IMR-90 (cell line): ENCODE data around the gene ANAPC7. TPM values are rescaled to one million over a fixed set of nuclear protein-coding genes. Genes with fewer than 3 reads are reported as not detected.

Experiments
- ATAC-seq: fragments of 200-7000 bp; cut with Tn5 transposase; 2 replicates; pipeline ENCODE4 v1.9.1; 2020; ENCODE audit warnings: low read depth, mild to moderate bottlenecking, moderate library complexity
- BruUV-seq: library from RNA; stranded (reverse); fragments of 400-500 nt; replicated peaks from 2 replicates; lab custom pipeline; 2021; lab: Mats Ljungman, UMichigan
- CTCF ChIA-PET: fragments of 300-600 bp; formaldehyde crosslinking; extraction: SDS; loops from one replicate; lab custom pipeline; 2021; ENCODE audit warnings: antibody characterized with exemption; lab: Yijun Ruan, JAX
- POLR2A ChIA-PET: fragments of 300-600 bp; sonication (Branson Sonifier 250); formaldehyde crosslinking; loops from one replicate; lab custom pipeline; 2022; ENCODE audit warnings: antibody characterized with exemption; ENCODE audit not compliant: unreplicated experiment; lab: Charles Lee
- DNase-seq: peaks from one replicate; pipeline ENCODE4 v3.0.0; 2013
- H2AFZ ChIP-seq: replicated peaks from 2 replicates; pipeline ENCODE3; 2013; ENCODE audit warnings: low read length, mild to moderate bottlenecking; ENCODE audit not compliant: poor library complexity
- H2AK5ac ChIP-seq: 2 replicates; pipeline ENCODE4 v1.6.1; 2013; ENCODE audit warnings: low read depth, low read length, inconsistent platforms
- H2AK9ac ChIP-seq: replicated peaks from 2 replicates; pipeline ENCODE3; 2013; ENCODE audit warnings: mild to moderate bottlenecking, low read depth, low read length, moderate library complexity; ENCODE audit not compliant: poor library complexity
- H2BK120ac ChIP-seq: 2 replicates; pipeline ENCODE4 v1.6.1; 2013; ENCODE audit warnings: low read depth, low read length, inconsistent platforms
- H2BK15ac ChIP-seq: 3 replicates; pipeline ENCODE4 v1.6.1; 2013; ENCODE audit warnings: low read depth, low read length, inconsistent platforms
- H2BK20ac ChIP-seq: 2 replicates; pipeline ENCODE4 v1.6.1; 2013; ENCODE audit warnings: low read depth, mild to moderate bottlenecking, inconsistent platforms, low read length, moderate library complexity
- H2BK5ac ChIP-seq: 2 replicates; pipeline ENCODE4 v1.6.1; 2013; ENCODE audit warnings: mild to moderate bottlenecking, low read depth, low read length, inconsistent platforms; ENCODE audit not compliant: poor library complexity, severe bottlenecking
- H3K14ac ChIP-seq: replicated peaks from 2 replicates; pipeline ENCODE4 v1.6.1; 2013; ENCODE audit warnings: low read depth, low read length, inconsistent platforms
- H3K18ac ChIP-seq: 2 replicates; pipeline ENCODE4 v1.6.1; 2013; ENCODE audit warnings: low read depth, low read length, control low read depth
- H3K23ac ChIP-seq: 2 replicates; pipeline ENCODE4 v1.6.1; 2013; ENCODE audit warnings: low read depth, low read length, inconsistent platforms
- H3K27ac ChIP-seq: 2 replicates; pipeline ENCODE4 v1.5.1; 2013; ENCODE audit warnings: mild to moderate bottlenecking, control low read depth, low read length; ENCODE audit not compliant: insufficient read depth
- H3K27me3 ChIP-seq: 2 replicates; pipeline ENCODE4 v1.6.1; 2013; ENCODE audit warnings: low read length; ENCODE audit not compliant: control insufficient read depth, insufficient read depth
- H3K36me3 ChIP-seq: 2 replicates; pipeline ENCODE4 v1.6.1; 2013; ENCODE audit warnings: low read length, mixed read lengths; ENCODE audit not compliant: control insufficient read depth, insufficient read depth
- H3K4ac ChIP-seq: 2 replicates; pipeline ENCODE4 v1.6.1; 2013; ENCODE audit warnings: low read depth, low read length, inconsistent platforms
- H3K4me1 ChIP-seq: 2 replicates; pipeline ENCODE4 v1.6.1; 2013; ENCODE audit warnings: low read length, mixed read lengths; ENCODE audit not compliant: control insufficient read depth, insufficient read depth
- H3K4me2 ChIP-seq: 2 replicates; pipeline ENCODE4 v1.6.1; 2013; ENCODE audit warnings: low read depth, mild to moderate bottlenecking, control low read depth, low read length, moderate library complexity
- H3K4me3 ChIP-seq: 2 replicates; pipeline ENCODE4 v1.5.1; 2013; ENCODE audit warnings: low read depth, mild to moderate bottlenecking, control low read depth, low read length, moderate library complexity; ENCODE audit not compliant: insufficient read depth
- H3K56ac ChIP-seq: 2 replicates; pipeline ENCODE4 v1.6.1; 2013; ENCODE audit warnings: low read length, inconsistent platforms; ENCODE audit not compliant: insufficient read depth; ENCODE audit errors: extremely low read depth
- H3K79me1 ChIP-seq, 2 experiments: 2 replicates each; pipeline ENCODE4 v1.6.1; 2013; ENCODE audit warnings: low read length in 2 of 2, inconsistent platforms in 1 of 2, low read depth in 1 of 2
- H3K9ac ChIP-seq: 2 replicates; pipeline ENCODE4 v1.6.1; 2013; ENCODE audit warnings: low read depth, low read length, control low read depth
- H3K9me1 ChIP-seq: 2 replicates; pipeline ENCODE4 v1.6.1; 2013; ENCODE audit warnings: low read length, inconsistent platforms; ENCODE audit not compliant: insufficient read depth
- H3K9me3 ChIP-seq: 2 replicates; pipeline ENCODE4 v1.6.1; 2013; ENCODE audit warnings: low read length; ENCODE audit not compliant: control insufficient read depth, insufficient read depth
- H4K20me1 ChIP-seq: 2 replicates; pipeline ENCODE4 v1.6.1; 2013; ENCODE audit warnings: low read length, inconsistent platforms; ENCODE audit not compliant: insufficient read depth
- H4K5ac ChIP-seq: 2 replicates; pipeline ENCODE4 v1.6.1; 2013; ENCODE audit warnings: mild to moderate bottlenecking, low read depth, low read length, control low read depth
- H4K8ac ChIP-seq, 2 experiments: 2 replicates each; pipeline ENCODE4 v1.6.1; 2013; ENCODE audit warnings: low read depth in 2 of 2, low read length in 2 of 2, control low read depth in 1 of 2, inconsistent platforms in 1 of 2
- H4K91ac ChIP-seq: 2 replicates; pipeline ENCODE4 v1.6.1; 2013; ENCODE audit warnings: low read depth, low read length, inconsistent platforms; ENCODE audit not compliant: insufficient read depth
- BHLHE40 ChIP-seq: fragments of 150-350 bp; IDR thresholded peaks from 2 replicates; pipeline ENCODE4 v1.6.1; 2016; ENCODE audit warnings: mild to moderate bottlenecking, low read depth, low read length
- CEBPB ChIP-seq: IDR thresholded peaks from 2 replicates; pipeline ENCODE4 v1.6.1; 2012; ENCODE audit warnings: low read depth, low read length, improper control_type of control experiment
- CHD1 ChIP-seq: IDR thresholded peaks from 2 replicates; pipeline ENCODE4 v1.6.1; 2012; ENCODE audit warnings: low read depth, low read length, improper control_type of control experiment
- CTCF ChIP-seq: conservative IDR thresholded peaks from 2 replicates; pipeline ENCODE4 v1.5.1; 2012; ENCODE audit warnings: mild to moderate bottlenecking, low read depth, low read length, improper control_type of control experiment
- ELK1 ChIP-seq: fragments of 150-350 bp; IDR thresholded peaks from 2 replicates; pipeline ENCODE4 v1.6.1; 2016; ENCODE audit warnings: low read depth, mild to moderate bottlenecking, low read length, moderate library complexity, borderline replicate concordance
- FOS ChIP-seq: fragments of 150-350 bp; IDR thresholded peaks from 2 replicates; pipeline ENCODE4 v1.6.1; 2016; ENCODE audit warnings: low read depth, low read length
- MAFK ChIP-seq: IDR thresholded peaks from 2 replicates; pipeline ENCODE4 v1.6.1; 2012; ENCODE audit warnings: low read depth, low read length, improper control_type of control experiment
- MAZ ChIP-seq: IDR thresholded peaks from 2 replicates; pipeline ENCODE4 v1.6.1; 2012; ENCODE audit warnings: low read depth, mild to moderate bottlenecking, low read length, improper control_type of control experiment, moderate library complexity, borderline replicate concordance
- NFE2L2 ChIP-seq: fragments of 150-350 bp; IDR thresholded peaks from 2 replicates; pipeline ENCODE4 v1.6.1; 2016; ENCODE audit warnings: low read depth, mild to moderate bottlenecking, low read length
- POLR2A ChIP-seq: IDR thresholded peaks from 2 replicates; pipeline ENCODE4 v1.6.1; 2012; ENCODE audit warnings: mild to moderate bottlenecking, low read depth, low read length
- RAD21 ChIP-seq: IDR thresholded peaks from 2 replicates; pipeline ENCODE4 v1.6.1; 2012; ENCODE audit warnings: low read length, improper control_type of control experiment
- RCOR1 ChIP-seq: IDR thresholded peaks from 2 replicates; pipeline ENCODE4 v1.6.1; 2012; ENCODE audit warnings: mild to moderate bottlenecking, low read length, improper control_type of control experiment; ENCODE audit not compliant: insufficient replicate concordance
- RFX5 ChIP-seq: IDR thresholded peaks from 2 replicates; pipeline ENCODE4 v1.8.0; 2012; ENCODE audit warnings: low read depth, mild to moderate bottlenecking, low read length, moderate library complexity
- USF2 ChIP-seq: fragments of 150-350 bp; IDR thresholded peaks from 2 replicates; pipeline ENCODE4 v1.6.1; 2017; ENCODE audit warnings: mild to moderate bottlenecking, antibody characterized with exemption, low read length, low read depth
- WGBS, 2 experiments: methylation state at CpG; one replicate each; pipeline versions ENCODE4 v1.1.5 to v1.1.7; 2013; ENCODE audit warnings: missing lambda C conversion rate in 2 of 2; ENCODE audit not compliant: insufficient read length in 1 of 2; ENCODE audit errors: extremely low coverage in 2 of 2; 5-methylcytosine and 5-hydroxymethylcytosine counted together
- dilution Hi-C: fragments of 300-500 bp; cut with HindIII; formaldehyde crosslinking; loops from one replicate; pipeline ENCODE4 v1.14.3; 2018; ENCODE audit warnings: low sequenced_read_pairs; ENCODE audit not compliant: unreplicated experiment
- in situ Hi-C: fragments of 300-500 bp; cut with MboI; formaldehyde crosslinking; loops from 3 replicates; pipeline ENCODE4 v1.14.3; 2019; ENCODE audit warnings: low sequenced_read_pairs, inconsistent platforms, mixed read lengths
- intact Hi-C: fragments of 100-400 bp; cut with micrococcal nuclease; formaldehyde crosslinking; loops from 2 replicates; pipeline ENCODE4 v1.10.0; 2022
- polyA plus RNA-seq, 3 experiments: library from polyadenylated mRNA; depleted of rRNA; stranded (reverse); fragments of >200 nt; gene quantifications; 2 replicates each; pipeline ENCODE4 v1.2.3, GENCODE V29; 2012; ENCODE audit warnings: low replicate concordance in 1 of 3
- total RNA-seq: library from RNA; depleted of rRNA; stranded (reverse); fragments of >200 nt; gene quantifications from 2 replicates; pipeline ENCODE4 v1.2.3, GENCODE V29; 2012

The ANAPC7 gene
- total and polyA plus RNA-seq, 2 of the 4 experiments (the other 2 are of a cell fraction) = 46.4 to 57.9 TPM

- Histone ChIP-seq H3K9me1 (peaks cover 12% of the 10 kb centered on the region), H2AFZ (no peak overlapping the region), H3K9ac (no peak overlapping the region), H3K36me3 (peaks cover 18% of the 10 kb centered on the region), H3K9me3 (no peaks in the 10 kb centered on the region), H2BK20ac (no peak overlapping the region), H3K4me2 (no peak overlapping the region), H3K4ac (no peak overlapping the region), H2BK5ac (no peak overlapping the region), H3K27ac (no peak overlapping the region), H4K91ac (no peak overlapping the region), H3K18ac (no peak overlapping the region), H3K56ac (no peak overlapping the region), H2AK5ac (no peak overlapping the region), H2BK15ac (no peak overlapping the region), H3K23ac (0 out of 2 replicates have a peak overlapping the region, but pooled peaks have one; percentile 0), H3K27me3 (no peaks in the 10 kb centered on the region), H2AK9ac (no peak overlapping the region), H4K5ac (no peak overlapping the region), H2BK120ac (no peak overlapping the region), H4K8ac (no peak overlapping the region), H3K4me3 (no peak overlapping the region), H4K20me1 (peaks cover 14% of the 10 kb centered on the region), H3K79me1 (peaks cover 0 to 9% of the 10 kb centered on the region in 2 experiments; a peak in 3 of 4 replicates), H3K14ac (0 out of 2 replicates have a peak overlapping the region, but pooled peaks have one; percentile 9), H3K4me1 (no peaks in the 10 kb centered on the region)
- no TSS peak for BruUV-seq
- ATAC-seq (peak; percentile 18), DNase-seq (peak; percentile 43)
- in situ Hi-C loops = no loop called here
- dilution Hi-C loops = no loop called here
- TF ChIP-seq CEBPB = no peak
- no peak for TF ChIP-seq MAZ
- TF ChIP-seq RAD21 = no peak
- no peak for TF ChIP-seq CHD1
- TF ChIP-seq ELK1 = no peak
- no peak for TF ChIP-seq MAFK
- TF ChIP-seq NFE2L2 = no peak
- no peak for TF ChIP-seq USF2
- no peak for TF ChIP-seq RFX5
- no peak for TF ChIP-seq POLR2A
- TF ChIP-seq BHLHE40 = no peak
- TF ChIP-seq CTCF = no peak
- no peak for TF ChIP-seq FOS
- TF ChIP-seq RCOR1 = no peak
- CTCF ChIA-PET = no interaction called here
- intact Hi-C loops = no loop called here
- POLR2A ChIA-PET = no interaction called here
- 50% methylated on average over 3 of the region's 7 CpGs; no CpG with 5 or more reads in 1 of the 2 experiments for WGBS, 2 experiments
These were observed 49.2 kb downstream of the ANAPC7 start for GRCh38 chr12:110354172-110354780.
